ENCODE results near the gene PAXX.

PAXX gene

DNA sequence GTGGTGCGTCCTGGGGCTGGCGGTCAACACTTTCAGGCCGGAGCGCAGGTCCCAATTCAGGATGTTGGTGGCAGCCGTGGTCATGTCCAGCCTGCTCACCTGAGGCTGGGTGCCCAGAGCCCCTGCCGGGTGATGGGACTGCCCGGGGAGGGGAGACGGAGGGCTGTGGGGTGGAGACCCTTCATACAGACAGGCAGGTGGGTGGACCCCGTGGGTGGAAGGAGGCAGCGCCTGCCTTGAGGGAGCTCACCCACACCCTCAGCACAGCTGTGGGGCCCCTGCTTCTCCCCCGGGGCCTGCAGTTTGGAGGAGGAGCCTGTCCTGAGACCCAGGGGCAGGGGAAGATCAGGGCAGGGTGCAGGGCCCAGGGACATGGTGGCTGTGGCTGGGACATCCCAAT lies 21.9 kb upstream of the PAXX start:
- peaks cover 7% of the 10 kb centered on the region for H3K4me1 ChIP-seq (ENCODE audit: control insufficient read depth, insufficient read depth, low read length)
- no peak overlapping the region for H3K9ac ChIP-seq (ENCODE audit: low read length in 2 of 2)
- no peaks in the 10 kb centered on the region for H3K9me3 ChIP-seq (ENCODE audit: control insufficient read depth in 2 of 2, low read length in 2 of 2)
- H3K27ac ChIP-seq (ENCODE audit: low read length), result no peak overlapping the region
- no peak overlapping the region for H3K4me3 ChIP-seq (ENCODE audit: low read length in 2 of 2)
- no peaks in the 10 kb centered on the region for H3K36me3 ChIP-seq (ENCODE audit: control insufficient read depth in 2 of 2, insufficient read depth in 2 of 2, low read length in 2 of 2)
- peaks cover 0 to 3% of the 10 kb centered on the region in 2 donors for H3K27me3 ChIP-seq (ENCODE audit: control insufficient read depth in 1 of 2, insufficient read depth in 2 of 2, low read length in 2 of 2)

DNA sequence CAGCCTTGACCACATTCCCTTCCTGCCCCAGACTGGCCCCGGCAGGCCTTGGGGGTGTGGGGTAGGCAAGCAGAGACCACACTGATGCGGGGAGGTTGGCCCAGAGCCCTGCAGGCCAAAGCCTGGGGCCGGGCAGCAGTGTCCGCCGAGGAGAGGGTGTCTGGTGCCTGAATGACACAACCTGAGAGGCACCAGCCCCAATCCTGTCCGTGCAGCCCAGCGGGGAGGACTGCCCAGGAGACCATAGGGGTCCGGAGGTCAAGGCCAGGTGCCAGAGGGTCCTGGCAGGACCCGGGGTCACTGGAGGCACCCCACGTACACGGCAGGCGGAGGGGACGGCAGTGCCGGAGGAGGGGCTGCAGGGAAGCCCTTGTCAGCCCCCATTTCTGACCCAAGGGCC lies 20.5 kb upstream of the PAXX start:
- no peaks in the 10 kb centered on the region for H3K9me3 ChIP-seq (ENCODE audit: control insufficient read depth in 2 of 2, low read length in 2 of 2)
- no peak overlapping the region for H3K27ac ChIP-seq (ENCODE audit: low read length)
- no peaks in the 10 kb centered on the region for H3K36me3 ChIP-seq (ENCODE audit: control insufficient read depth in 2 of 2, insufficient read depth in 2 of 2, low read length in 2 of 2)
- H3K4me3 ChIP-seq (ENCODE audit: low read length in 2 of 2), result no peak overlapping the region
- no peak overlapping the region for H3K9ac ChIP-seq (ENCODE audit: low read length in 2 of 2)
- peaks cover 7% of the 10 kb centered on the region for H3K4me1 ChIP-seq (ENCODE audit: control insufficient read depth, insufficient read depth, low read length)
- H3K27me3 ChIP-seq (ENCODE audit: control insufficient read depth in 1 of 2, insufficient read depth in 2 of 2, low read length in 2 of 2), result no peaks in the 10 kb centered on the region

DNA sequence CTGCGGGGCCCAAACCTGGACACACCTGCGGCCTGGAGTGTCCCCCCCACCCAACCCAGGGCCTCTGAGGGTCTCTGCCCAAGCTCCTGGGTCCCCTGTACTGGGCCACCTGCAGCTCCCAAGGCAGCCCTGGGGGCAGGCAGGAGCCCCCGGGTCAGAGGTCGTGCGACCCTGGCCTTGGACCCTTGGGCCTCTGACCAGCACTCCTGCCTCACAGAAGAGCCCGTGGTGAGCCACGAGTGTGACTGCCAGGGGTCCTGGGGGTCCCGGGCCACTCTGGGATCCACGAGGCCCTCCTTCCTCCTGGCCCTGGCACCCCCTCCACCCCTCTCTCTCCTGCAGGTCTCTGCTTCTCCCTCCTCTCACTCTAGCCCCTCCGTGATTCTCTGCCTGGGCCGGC lies 19.9 kb upstream of the PAXX start:
- H3K36me3 ChIP-seq (ENCODE audit: control insufficient read depth in 2 of 2, insufficient read depth in 2 of 2, low read length in 2 of 2), result no peaks in the 10 kb centered on the region
- H3K27ac ChIP-seq (ENCODE audit: low read length), result no peak overlapping the region
- no peak overlapping the region for H3K4me3 ChIP-seq (ENCODE audit: low read length in 2 of 2)
- H3K9me3 ChIP-seq (ENCODE audit: control insufficient read depth in 2 of 2, low read length in 2 of 2), result no peaks in the 10 kb centered on the region
- H3K4me1 ChIP-seq (ENCODE audit: control insufficient read depth, insufficient read depth, low read length), result peaks cover 12% of the 10 kb centered on the region
- no peaks in the 10 kb centered on the region for H3K27me3 ChIP-seq (ENCODE audit: control insufficient read depth in 1 of 2, insufficient read depth in 2 of 2, low read length in 2 of 2)
- H3K9ac ChIP-seq (ENCODE audit: low read length in 2 of 2), result no peak overlapping the region

DNA sequence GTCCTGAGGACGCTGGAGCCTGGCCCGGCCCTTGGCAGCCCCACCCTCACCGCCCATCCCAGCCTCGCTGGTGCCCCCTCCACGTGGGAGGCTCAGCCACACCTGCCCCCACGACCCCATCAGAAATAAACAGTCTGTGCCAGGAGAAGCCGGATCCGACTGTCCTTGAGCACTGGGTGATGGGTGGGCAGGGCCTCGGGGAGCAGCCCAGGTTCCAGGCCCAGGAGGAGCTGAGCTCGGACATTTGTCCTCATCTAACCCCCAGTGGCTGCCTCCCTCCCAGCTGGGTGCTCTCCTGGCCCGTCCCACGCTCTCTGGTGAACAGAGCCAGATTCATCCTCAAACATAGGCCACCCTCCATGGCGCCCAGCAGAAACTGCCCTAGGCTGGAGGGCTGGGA lies 19.5 kb upstream of the PAXX start:
- no peaks in the 10 kb centered on the region for H3K9me3 ChIP-seq (ENCODE audit: control insufficient read depth in 2 of 2, low read length in 2 of 2)
- H3K4me1 ChIP-seq (ENCODE audit: control insufficient read depth, insufficient read depth, low read length), result peaks cover 16% of the 10 kb centered on the region
- no peak overlapping the region for H3K27ac ChIP-seq (ENCODE audit: low read length)
- no peaks in the 10 kb centered on the region for H3K36me3 ChIP-seq (ENCODE audit: control insufficient read depth in 2 of 2, insufficient read depth in 2 of 2, low read length in 2 of 2)
- no peak overlapping the region for H3K9ac ChIP-seq (ENCODE audit: low read length in 2 of 2)
- H3K4me3 ChIP-seq (ENCODE audit: low read length in 2 of 2), result no peak overlapping the region
- peaks cover 2 to 3% of the 10 kb centered on the region in 2 donors for H3K27me3 ChIP-seq (ENCODE audit: control insufficient read depth in 1 of 2, insufficient read depth in 2 of 2, low read length in 2 of 2)

DNA sequence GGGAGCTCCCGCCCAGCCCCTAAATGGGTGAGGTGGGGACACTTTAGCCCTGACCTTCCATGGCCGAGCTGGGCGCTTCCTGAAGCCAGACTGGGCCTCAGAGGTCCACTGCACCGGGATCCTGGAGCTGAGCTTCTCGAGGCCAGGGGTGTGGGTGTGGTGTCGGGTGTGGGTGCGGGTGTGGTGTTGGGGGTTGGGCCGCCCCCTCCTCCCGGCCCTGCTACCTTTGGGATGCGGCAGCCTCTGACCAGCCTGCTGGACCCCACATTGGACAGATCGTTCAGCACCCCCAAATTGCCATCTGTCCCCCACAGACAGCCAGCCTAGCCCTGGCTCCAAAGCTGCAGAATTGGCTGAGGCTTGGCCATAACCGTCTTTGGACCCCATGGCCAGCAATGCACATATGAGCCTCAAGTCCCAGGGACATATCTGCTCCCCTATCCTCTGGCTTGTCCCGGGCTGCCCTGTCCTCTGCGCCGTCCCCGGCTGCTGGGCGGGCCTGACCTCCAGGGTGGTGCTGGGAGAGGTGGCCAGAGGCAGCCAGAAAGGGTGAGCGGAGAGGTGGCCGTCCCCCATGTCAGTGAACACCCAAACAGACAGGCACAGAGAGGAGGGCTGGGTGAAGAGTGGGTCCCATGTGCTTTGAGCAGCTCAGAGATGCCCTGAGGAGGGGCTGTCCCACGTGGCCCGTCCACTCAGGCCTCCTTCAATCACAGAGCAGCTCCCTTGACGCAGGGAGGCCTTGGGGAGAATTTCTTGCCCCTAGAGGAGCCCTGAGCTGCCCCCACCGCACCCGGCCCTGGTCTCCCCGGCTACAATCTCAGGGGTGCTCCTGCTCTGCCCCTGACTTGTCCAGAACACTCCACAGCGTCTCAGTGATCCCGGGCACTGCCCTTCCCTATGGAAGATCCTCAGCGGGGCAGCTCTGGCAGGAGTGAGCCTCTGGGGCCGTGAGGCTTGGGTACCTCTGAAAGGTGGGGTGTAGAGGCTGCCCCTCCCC lies 18.3 kb upstream of the PAXX start:
- Histone ChIP-seq H3K9ac (ENCODE audit: low read length in 2 of 2) (no peak overlapping the region), H3K36me3 (ENCODE audit: control insufficient read depth in 2 of 2, insufficient read depth in 2 of 2, low read length in 2 of 2) (no peaks in the 10 kb centered on the region), H3K4me3 (ENCODE audit: low read length in 2 of 2) (no peak overlapping the region), H3K9me3 (ENCODE audit: control insufficient read depth in 2 of 2, low read length in 2 of 2) (no peaks in the 10 kb centered on the region), H3K27me3 (ENCODE audit: control insufficient read depth in 1 of 2, insufficient read depth in 2 of 2, low read length in 2 of 2) (peaks cover 2 to 7% of the 10 kb centered on the region in 2 donors), H3K27ac (ENCODE audit: low read length) (no peak overlapping the region), H3K4me1 (ENCODE audit: control insufficient read depth, insufficient read depth, low read length) (peaks cover 19% of the 10 kb centered on the region)

DNA sequence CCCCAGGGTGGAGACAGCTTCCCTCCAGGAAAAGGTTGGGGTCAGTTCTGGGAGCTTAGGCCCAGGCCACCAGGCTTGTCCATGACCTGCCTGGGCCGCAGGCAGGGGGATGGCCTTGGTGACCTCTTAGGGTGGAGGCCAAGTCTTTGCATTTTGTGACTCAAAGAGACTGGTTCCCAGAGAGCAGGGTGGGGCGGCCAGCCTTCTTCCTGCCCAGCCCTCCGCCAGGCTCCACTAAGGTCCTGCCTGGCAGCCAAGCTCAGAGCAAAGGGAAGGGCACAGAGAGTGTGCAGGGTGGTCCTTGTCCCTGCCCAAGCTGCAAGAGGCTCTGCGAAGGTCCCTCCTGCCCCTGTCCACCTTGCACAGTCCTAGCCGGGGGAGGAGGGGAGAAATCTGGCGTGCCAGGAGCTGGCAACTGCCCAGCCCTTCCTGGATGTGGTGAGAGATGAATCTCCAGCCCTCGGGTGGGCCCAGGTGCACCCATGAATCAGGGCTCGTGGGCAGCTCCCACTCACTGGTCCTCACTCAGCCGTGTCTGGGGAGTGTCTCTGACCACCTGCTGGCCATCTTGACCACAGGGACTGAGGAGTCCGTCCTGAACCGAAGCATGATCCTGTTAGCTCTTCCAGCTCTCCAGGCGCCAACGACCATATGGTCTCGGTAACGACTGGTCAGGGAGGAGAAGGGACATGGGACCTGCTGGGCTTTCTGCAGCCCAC lies 17.2 kb upstream of the PAXX start:
- H3K36me3 ChIP-seq (ENCODE audit: control insufficient read depth in 2 of 2, insufficient read depth in 2 of 2, low read length in 2 of 2), result no peaks in the 10 kb centered on the region
- H3K9me3 ChIP-seq (ENCODE audit: control insufficient read depth in 2 of 2, low read length in 2 of 2), result no peaks in the 10 kb centered on the region
- no peak overlapping the region for H3K9ac ChIP-seq (ENCODE audit: low read length in 2 of 2)
- H3K4me1 ChIP-seq (ENCODE audit: control insufficient read depth, insufficient read depth, low read length), result peaks cover 19% of the 10 kb centered on the region
- peaks cover 2 to 7% of the 10 kb centered on the region in 2 donors for H3K27me3 ChIP-seq (ENCODE audit: control insufficient read depth in 1 of 2, insufficient read depth in 2 of 2, low read length in 2 of 2)
- H3K27ac ChIP-seq (ENCODE audit: low read length), result no peak overlapping the region
- no peak overlapping the region for H3K4me3 ChIP-seq (ENCODE audit: low read length in 2 of 2)

DNA sequence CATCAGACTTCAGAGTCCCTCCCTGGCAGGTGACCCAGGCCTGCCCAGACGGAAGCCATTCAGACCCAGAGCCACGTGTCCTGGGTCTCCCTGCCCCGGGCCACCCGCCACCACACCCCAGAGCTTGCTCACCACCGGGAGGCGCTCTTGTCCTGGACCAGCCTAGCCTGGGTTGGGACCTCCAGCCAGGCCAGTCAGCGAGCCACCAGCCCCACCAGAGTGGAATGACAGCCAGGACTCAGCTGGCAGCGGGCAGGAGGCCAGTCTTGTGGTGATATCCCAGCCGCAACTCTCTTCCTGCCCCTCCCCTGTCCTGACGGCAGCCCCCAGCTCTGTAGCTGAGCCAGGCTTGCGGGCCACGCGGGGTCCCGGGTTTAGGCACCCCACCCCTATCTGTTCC lies 16.6 kb upstream of the PAXX start:
- Histone ChIP-seq H3K9me3 (ENCODE audit: control insufficient read depth in 2 of 2, low read length in 2 of 2) (no peaks in the 10 kb centered on the region), H3K9ac (ENCODE audit: low read length in 2 of 2) (no peak overlapping the region), H3K4me1 (ENCODE audit: control insufficient read depth, insufficient read depth, low read length) (peaks cover 19% of the 10 kb centered on the region), H3K27ac (ENCODE audit: low read length) (no peak overlapping the region), H3K4me3 (ENCODE audit: low read length in 2 of 2) (no peak overlapping the region), H3K27me3 (ENCODE audit: control insufficient read depth in 1 of 2, insufficient read depth in 2 of 2, low read length in 2 of 2) (peaks cover 5 to 7% of the 10 kb centered on the region in 2 donors), H3K36me3 (ENCODE audit: control insufficient read depth in 2 of 2, insufficient read depth in 2 of 2, low read length in 2 of 2) (no peaks in the 10 kb centered on the region)

DNA sequence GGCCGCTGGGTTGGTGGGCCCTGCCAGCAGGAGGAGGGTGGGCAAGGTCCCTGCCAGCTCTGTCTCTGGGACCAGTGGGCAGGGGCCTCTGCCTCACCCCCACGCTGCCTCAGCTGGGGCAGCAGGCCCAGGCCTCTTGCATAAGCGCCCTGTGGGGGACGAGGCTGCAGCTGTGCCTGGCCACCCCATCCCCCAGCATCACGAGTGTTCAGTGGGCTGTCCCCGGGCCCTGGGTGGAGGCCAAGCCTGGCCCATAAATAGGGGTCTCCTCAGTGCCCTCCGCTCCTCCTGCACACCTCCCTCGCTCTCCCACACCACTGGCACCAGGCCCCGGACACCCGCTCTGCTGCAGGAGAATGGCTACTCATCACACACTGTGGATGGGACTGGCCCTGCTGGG lies 15.0 kb upstream of the PAXX start, which contains the start of gene PTGDS:
Gene PTGDS, plus strand, starts transcription at position 282 of the 400 bp plus-strand sequence. Its CDS starts 75 bp downstream, at position 357.
- peaks cover 19% of the 10 kb centered on the region for H3K4me1 ChIP-seq (ENCODE audit: control insufficient read depth, insufficient read depth, low read length)
- peak within 1 kb of the TSS; percentile 25 to 66 for H3K4me3 ChIP-seq (ENCODE audit: low read length in 2 of 2)
- peaks cover 5 to 7% of the 10 kb centered on the region in 2 donors for H3K27me3 ChIP-seq (ENCODE audit: control insufficient read depth in 1 of 2, insufficient read depth in 2 of 2, low read length in 2 of 2)
- no peaks in the 10 kb centered on the region for H3K9me3 ChIP-seq (ENCODE audit: control insufficient read depth in 2 of 2, low read length in 2 of 2)
- no peaks in the 10 kb centered on the region for H3K36me3 ChIP-seq (ENCODE audit: control insufficient read depth in 2 of 2, insufficient read depth in 2 of 2, low read length in 2 of 2)
- no peak within 1 kb of the TSS for H3K27ac ChIP-seq (ENCODE audit: low read length)
- no peak within 1 kb of the TSS for H3K9ac ChIP-seq (ENCODE audit: low read length in 2 of 2)

DNA sequence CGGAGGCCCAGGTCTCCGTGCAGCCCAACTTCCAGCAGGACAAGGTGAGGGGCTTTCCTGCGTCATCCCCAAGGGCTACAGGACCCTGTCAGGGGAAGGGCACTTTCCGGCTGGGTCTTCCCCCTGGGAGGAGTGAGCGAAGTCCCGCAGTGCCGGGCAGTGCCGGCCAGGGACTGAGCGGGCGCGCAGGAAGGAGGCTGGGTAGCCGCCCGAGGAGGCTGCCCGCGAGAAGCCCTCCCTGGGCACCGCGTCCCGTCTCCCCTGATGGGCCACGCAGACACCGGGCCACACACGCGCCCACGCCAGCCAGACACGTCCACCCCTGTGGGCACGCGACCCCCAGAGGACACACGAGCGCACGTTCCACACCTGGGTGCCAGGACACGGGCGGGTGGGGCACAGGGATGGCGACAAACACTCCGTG lies 14.6 kb upstream of the PAXX start:
- Histone ChIP-seq H3K4me1 (ENCODE audit: control insufficient read depth, insufficient read depth, low read length) (peaks cover 19% of the 10 kb centered on the region), H3K27me3 (ENCODE audit: control insufficient read depth in 1 of 2, insufficient read depth in 2 of 2, low read length in 2 of 2) (peaks cover 5 to 7% of the 10 kb centered on the region in 2 donors), H3K4me3 (ENCODE audit: low read length in 2 of 2) (peak overlapping the region; percentile 25 to 66), H3K9ac (ENCODE audit: low read length in 2 of 2) (no peak overlapping the region), H3K36me3 (ENCODE audit: control insufficient read depth in 2 of 2, insufficient read depth in 2 of 2, low read length in 2 of 2) (no peaks in the 10 kb centered on the region), H3K9me3 (ENCODE audit: control insufficient read depth in 2 of 2, low read length in 2 of 2) (no peaks in the 10 kb centered on the region), H3K27ac (ENCODE audit: low read length) (no peak overlapping the region)

DNA sequence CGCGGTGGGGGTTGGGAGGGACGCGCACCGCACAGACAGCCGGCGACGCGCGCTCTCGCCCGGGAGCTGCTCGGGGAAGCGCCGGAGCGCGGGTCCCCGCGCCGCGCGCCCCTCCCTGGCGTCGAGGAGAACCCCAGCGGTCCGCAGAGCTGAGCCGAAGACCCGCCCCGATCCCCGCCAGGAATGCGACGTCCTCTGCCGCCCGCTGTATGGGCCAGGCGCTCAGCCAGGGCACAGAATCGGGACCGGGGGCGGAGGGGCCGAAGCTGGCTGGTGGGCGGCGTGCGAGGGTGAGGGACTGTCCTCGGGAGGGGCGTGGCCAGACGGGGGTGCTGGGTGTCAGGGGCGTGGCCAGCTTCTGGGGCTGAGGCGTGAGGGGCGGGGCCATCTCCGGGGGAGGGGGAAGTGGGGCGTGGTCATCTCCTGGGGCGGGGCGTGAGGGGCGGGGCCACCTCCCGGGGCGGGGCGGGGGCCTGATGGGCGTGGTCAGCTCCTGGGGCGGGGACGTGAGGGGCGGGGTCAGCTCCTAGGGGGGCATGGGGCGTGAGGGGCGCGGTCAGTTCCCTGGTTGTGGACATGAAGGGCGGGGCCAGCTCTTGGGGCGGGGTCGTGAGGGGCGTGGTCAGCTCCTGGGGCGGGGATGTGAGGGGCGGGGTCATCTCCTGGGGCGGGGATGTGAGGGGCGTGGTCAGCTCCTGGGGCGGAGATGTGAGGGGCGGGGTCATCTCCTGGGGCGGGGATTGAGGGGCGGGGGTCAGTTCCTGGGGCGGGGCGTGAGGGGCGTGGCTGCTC lies 14.0 kb upstream of the PAXX start:
- Histone ChIP-seq H3K36me3 (ENCODE audit: control insufficient read depth in 2 of 2, insufficient read depth in 2 of 2, low read length in 2 of 2) (no peaks in the 10 kb centered on the region), H3K4me3 (ENCODE audit: low read length in 2 of 2) (peak overlapping the region; percentile 25 to 66), H3K4me1 (ENCODE audit: control insufficient read depth, insufficient read depth, low read length) (peaks cover 19% of the 10 kb centered on the region), H3K9me3 (ENCODE audit: control insufficient read depth in 2 of 2, low read length in 2 of 2) (no peaks in the 10 kb centered on the region), H3K27ac (ENCODE audit: low read length) (no peak overlapping the region), H3K9ac (ENCODE audit: low read length in 2 of 2) (no peak overlapping the region), H3K27me3 (ENCODE audit: control insufficient read depth in 1 of 2, insufficient read depth in 2 of 2, low read length in 2 of 2) (peaks cover 6 to 7% of the 10 kb centered on the region in 2 donors)

All from stomach smooth muscle (tissue), 2 donors.